Stimulated activated CD4-positive, alpha-beta T cell treated with anti-CD3 and anti-CD28 coated beads, Interleukin-4, amount 100 ng/mL, for 48 hours (primary cell): ENCODE data around the gene DNAH17.

Experiments
- DNase-seq, 2 donors: peaks; one replicate each; pipeline ENCODE4 v3.0.0-alpha.2; 2020; ENCODE audit warnings: low read depth in 2 of 2

Gene DNAH17

DNA sequence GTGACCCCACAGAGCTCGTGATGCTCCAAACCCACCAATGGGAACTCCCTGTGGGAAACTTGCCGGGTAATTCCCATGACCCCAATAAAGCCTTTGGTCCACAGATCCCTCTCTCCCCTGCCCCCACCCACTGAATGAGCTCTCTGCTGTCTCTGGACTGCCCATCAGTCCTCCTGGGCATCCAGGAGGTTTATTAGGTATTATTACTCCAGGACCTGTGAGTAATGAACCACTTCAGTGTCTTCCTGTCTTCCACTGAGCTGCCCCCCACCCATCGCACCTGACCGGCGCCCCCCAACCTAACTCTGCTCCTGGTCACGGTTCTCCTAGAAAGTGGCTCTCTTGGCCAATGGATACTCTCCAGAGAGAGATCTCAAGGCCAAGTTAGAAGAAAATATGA is 28.7 kb upstream of the DNAH17 start:
- no peak for DNase-seq

DNA sequence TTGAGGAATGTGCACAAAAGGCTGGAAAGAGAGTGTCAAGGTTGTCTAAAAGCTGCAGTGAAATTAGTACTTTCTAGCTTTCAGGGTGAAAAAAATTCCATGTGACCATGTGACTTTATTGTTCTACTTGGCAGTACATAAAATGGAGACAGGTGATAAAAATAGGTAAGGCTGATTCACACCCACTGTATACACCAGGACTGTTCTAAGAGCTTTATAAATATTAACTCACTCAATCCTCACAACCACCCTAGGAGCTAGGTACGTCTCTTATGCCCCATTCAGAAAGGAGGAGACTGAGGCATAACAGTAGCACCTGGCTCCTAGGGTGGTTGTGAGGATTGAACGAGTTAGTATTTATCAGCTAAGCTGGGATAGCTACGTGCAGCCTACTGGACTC is 28.2 kb upstream of the DNAH17 start:
- no peak for DNase-seq

- DNase-seq: no peak
Measured at GRCh38 chr17:78602246-78602645, 25.1 kb upstream of the DNAH17 start.

GRCh38 chr17:78601577-78602190 is 24.5 kb upstream of the DNAH17 start:
- DNase-seq: no peak

DNA sequence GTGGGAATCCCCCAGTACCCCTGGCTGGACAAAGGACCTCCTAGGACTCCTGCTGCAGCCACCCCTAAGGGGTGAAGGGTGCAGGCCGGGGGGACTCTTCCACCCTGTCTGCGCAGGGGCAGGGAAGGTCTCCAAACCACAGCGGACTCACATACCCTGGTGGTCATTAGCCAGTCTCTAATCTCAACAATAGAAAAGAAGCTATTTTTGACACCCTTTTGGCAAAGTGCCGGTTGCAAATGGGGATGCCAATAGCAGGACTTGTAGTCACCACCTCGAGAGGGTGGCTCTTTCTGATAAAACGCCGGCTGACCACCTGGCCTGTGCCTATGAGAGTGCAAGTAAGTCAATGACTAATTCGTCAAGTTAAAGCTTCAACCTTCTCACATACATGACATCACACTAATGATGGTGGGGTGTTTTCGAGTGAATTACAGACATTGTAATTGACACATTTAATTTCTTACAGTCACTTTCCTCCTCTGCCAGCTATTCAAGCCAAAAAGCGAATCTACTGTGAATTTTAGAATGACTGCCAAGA is 23.1 kb upstream of the DNAH17 start:
- DNase-seq: no peak

GRCh38 chr17:78599419-78599818 is 22.2 kb upstream of the DNAH17 start:
- no peak for DNase-seq

DNA sequence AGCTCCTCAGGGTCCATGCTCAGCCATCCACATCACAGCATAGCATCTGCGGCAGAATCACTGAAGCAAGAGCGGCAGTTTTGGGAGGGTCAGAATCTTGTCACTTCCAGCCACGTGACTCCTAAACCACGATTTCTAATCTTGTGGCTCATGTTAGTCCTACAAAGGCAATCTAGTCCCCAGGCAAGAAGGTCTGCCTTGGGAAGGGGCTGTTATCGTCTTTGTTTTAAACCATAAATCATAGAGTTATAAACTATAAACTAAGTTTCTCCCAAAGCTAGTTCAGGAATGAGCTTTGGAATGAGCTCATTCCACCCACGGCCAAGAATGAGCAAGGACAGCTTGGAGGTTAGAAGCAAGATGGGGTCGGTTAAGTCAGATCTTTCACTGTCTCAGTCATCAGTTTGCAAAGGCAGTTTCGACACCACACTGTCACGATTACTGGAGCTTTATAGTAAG is 20.8 kb upstream of the DNAH17 start:
- no peak for DNase-seq

DNA sequence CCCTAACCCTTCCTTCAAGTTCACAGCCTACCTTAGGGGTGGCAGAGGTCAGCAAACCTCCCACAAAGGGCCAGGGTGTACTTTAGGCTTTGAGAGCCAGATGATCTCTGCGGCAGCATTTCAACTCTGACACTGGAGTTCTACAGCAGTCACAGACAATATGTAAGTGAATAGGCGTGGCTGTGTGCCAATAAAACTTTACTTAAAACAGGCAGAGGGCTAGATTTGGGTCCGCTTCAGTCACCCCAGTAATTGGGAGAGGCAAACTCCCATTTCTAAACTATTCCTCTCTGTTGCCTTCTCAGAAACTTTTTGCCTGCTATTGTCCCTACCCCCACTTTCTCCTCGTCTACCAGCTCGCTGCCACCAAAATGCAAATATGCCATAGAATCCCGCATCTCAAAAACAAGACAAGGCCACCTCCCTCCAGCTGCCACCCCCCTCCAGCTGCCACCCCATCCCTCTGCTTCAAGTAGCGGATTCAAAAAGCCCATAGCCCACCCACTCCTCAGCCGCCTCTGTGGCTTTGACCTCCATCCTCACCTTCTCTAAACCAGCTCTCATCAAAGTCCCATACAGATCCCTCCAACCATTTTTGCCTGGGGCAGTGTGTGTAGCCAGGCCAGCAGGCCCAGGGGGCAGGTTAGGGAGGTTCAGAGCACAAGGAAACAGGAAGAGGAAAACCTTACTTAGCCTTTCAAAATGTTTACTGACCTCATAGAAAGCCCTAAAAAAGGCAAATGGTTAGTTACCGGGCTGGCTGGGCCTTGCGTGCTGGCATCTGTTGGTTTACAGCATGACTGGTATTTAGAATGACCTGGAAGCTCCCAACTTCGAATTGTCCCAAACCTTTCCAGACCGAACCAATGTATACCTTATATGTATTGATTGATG is 19.9 kb upstream of the DNAH17 start:
- DNase-seq: no peak

DNA sequence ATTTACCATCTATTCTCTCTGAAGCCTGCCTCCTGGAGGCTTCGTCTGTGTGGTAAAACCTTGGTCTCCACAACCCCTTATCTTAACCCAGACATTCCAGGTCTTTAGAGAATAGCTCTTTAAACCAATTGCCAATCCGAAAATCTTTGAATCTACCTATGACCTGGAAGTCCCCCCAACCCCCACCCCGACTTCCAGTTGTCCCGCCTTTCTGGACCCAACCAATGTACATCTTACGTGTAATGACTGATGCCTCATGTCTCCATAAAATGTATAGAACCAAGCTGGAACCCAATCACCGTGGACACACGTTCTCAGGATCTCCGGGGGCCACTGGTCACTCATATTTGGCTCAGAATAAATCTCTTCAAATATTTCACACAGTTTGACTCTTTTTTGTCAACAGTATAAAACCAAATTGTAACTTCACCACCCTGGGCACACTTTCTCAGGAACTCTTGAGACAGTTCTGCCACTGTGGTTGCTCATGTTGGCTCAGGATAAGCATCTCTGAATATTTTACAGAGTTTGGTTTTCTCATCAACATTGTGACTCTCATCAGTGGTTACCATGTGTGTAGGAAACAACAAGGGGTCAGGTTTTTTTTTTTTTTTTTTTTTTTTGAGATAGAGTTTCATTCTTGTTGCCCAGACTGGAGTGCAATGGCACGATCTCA is 18.1 kb upstream of the DNAH17 start:
- no peak for DNase-seq

DNA sequence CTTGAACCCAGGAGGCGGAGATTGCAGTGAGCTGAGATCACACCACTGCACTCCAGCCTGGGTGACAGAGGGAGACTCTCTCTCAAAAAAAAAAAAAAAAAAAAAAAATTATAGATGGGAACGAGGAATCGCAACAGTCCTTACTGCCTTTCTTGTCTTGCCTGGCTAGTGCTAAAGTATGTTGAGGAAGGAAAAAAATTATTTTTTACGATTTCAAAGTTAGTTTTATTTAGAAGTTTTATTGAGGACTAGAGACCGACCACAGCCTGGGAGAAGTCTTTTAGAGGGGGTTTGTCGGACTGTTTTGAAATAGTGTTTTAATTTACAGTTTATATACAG is 15.8 kb upstream of the DNAH17 start:
- no peak for DNase-seq

- DNase-seq: no peak
Measured at GRCh38 chr17:78591263-78591671, 14.1 kb upstream of the DNAH17 start.

DNA sequence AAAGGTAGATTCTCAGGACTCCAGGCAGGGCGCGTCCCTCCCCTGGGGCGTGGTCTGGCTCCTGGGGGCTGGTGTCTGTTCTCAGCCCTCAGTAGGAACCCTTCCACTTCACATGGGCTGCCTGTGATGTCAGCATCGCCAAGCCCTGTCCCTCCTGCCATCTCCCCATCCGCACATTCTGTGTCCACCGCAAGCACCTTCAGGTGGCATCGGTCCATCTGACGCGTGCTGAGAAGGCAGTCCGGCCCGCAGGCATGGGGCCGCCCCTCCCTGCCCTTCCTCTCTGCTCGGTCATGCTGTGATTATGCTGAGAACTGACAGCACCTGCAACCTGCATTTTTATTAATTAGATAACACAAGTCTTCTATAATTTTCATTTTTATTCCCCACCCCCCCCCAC is 12.7 kb upstream of the DNAH17 start:
- DNase-seq: no peak

DNA sequence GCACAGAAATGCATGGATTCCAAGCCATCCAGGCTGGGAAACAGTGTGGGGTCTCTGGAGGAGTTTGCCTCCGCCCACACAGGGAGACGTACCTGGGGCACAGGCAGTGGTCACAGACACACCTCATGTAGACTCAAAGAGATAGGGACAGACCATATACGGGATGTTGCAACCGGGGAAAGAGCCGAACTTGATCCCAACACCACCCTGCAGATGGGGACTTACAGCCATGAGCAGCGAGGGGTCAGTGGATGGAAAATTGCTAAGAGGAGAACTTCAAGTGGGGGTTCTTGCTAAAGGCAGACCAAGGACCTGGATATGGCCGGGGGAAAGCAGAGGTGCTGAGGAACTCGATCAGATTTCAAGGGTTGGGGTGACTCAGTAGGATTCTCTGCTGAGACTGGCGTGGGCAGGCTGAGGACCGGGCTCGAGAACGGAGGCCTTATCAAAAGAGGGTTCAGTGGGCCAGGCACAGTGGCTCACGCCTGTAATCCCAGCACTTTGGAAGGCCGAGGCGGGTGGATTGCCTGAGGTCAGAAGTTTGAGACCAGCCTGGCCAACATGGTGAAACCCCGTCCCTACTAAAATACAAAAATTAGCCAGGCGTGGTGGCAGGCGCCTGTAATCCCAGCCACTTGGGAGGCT is 12.0 kb upstream of the DNAH17 start:
- DNase-seq: no peak

GRCh38 chr17:78588258-78589030 is 11.2 kb upstream of the DNAH17 start:
- DNase-seq: no peak

DNA sequence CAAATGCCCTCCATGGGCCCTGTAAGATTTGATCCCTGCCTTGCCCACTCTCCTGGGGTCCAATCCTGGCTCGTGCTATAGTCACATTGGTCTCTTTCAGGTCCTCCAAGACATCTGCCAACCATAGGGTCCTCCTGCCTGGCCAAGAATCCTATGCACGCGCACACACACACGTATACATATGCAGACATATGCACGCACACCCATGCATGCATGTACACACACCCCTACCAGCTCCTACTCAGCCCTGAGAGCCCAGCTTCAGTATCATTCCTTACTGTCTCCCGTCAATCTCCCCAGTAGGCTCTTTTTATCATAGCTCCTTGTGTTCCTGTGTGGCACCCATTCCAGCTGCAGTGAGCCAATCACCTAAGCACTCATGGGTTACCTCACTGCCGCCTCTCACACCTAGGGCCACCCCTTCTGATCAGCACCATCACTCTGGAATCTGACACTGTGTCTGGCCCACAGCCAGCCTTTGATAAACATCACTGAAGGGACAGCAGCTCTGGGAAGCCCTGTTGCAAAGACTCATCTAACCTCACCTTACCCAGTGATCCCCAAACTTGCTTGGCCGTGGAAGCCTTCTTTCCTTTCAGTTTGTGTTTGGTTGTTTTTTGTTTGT is 7.9 kb upstream of the DNAH17 start:
- no peak for DNase-seq

DNA sequence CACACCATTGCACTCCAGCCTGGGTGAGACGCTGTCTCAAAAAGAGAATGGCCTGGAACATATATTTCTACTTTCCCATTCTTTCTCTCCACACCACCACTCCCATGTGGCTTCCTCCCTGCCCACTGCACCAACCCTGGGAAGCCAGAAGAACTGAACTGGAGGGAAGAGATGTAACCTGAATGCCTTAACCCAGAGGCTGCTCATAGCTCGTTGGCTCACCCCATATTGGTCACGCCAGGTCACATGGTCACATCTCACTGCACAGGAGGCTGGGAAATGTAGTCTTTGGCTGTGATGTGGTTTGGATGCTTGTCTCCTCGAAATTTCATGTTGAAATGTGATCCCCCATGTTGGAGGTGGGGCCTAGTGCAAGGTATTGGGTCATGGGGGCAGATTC is 5.9 kb upstream of the DNAH17 start:
- DNase-seq: no peak

DNA sequence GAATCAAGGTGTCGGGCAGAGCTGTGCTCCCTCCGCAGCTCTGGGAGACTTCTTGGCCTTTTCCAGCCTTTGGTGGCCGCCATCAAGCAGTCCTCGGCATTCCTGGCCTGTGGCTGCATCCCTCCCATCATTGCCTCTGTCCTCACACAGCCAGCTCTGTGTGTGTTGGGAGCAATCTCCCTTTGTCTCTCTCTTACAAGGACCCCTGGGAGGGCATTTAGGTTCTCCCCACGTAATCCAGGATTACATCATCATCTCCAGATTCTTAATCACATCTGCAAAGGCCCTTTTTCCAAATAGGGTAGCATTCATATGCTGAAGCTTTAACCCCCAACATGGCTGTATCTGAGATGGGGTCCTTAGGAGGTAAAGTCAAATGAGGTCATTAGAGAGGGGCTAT is 4.1 kb upstream of the DNAH17 start:
- DNase-seq: no peak

GRCh38 chr17:78580277-78580804 is 3.1 kb upstream of the DNAH17 start:
- no peak for DNase-seq

DNA sequence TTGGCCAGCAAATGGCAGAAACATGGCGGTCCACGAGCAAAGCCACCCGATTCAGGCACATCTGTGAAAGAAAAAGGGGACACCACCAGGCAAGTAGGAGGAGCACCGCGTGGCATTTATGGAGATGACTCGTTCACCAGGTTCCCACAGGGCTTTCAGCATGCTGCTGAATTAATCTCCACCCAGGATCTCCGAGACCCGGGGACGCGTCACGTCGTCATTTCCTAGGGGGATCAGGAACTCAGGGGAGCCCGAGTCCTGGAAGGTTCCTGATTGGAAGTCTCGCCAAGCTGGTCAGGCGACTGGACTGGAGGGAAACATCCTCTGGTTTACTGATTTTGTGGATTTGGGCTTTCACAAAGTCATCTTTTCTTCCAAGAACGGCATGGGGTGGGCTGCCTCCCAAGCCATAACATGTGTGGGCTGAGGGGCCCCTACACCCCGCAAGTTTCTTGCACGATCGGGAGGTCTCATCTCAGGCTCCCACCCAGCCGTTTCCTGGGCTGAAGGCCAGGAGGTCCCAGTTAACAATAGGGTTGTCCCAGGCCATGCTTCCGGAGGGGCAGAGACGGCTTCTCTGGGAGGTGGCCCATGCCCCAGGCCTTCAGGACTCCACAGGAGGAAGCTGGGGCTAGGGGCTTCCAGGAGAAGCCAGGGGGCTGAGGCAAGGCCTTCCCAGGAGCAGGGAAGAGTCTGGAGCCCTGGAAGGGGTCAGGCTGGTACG is 645 bp downstream of the DNAH17 start:
- no peak for DNase-seq

- no peak for DNase-seq
Measured at GRCh38 chr17:78575899-78576298, 1.3 kb downstream of the DNAH17 start.
